Coronary artery (tissue), 2 donors: ENCODE data around the gene NHP2.

Experiments
- DNase-seq: peaks from one replicate; pipeline ENCODE4 v3.0.0-alpha.2; 2017; ENCODE audit warnings: low spot score
- H3K27ac ChIP-seq, 2 donors: fragments of 200-600 bp; sonication (generic); one replicate each; pipeline ENCODE4 v1.5.1; 2016 to 2019
- H3K4me3 ChIP-seq: fragments of 200-600 bp; sonication (generic); 2 replicates; pipeline ENCODE4 v1.5.1; 2016; ENCODE audit warnings: mild to moderate bottlenecking, moderate library complexity
- TF ChIP-seq, protein P1 (sequence below): fragments of 200-600 bp; sonication (generic); IDR thresholded peaks from one replicate; pipeline ENCODE4 v1.5.1; 2019; ENCODE audit warnings: antibody characterized with exemption

Gene NHP2

GRCh38 chr5:178196986-178197385, 43.3 kb upstream of the NHP2 start:
- DNase-seq, result peak; percentile 43
- no peak overlapping the region for H3K4me3 ChIP-seq
- H3K27ac ChIP-seq, result no peak overlapping the region
- TF ChIP-seq, protein P1, sequence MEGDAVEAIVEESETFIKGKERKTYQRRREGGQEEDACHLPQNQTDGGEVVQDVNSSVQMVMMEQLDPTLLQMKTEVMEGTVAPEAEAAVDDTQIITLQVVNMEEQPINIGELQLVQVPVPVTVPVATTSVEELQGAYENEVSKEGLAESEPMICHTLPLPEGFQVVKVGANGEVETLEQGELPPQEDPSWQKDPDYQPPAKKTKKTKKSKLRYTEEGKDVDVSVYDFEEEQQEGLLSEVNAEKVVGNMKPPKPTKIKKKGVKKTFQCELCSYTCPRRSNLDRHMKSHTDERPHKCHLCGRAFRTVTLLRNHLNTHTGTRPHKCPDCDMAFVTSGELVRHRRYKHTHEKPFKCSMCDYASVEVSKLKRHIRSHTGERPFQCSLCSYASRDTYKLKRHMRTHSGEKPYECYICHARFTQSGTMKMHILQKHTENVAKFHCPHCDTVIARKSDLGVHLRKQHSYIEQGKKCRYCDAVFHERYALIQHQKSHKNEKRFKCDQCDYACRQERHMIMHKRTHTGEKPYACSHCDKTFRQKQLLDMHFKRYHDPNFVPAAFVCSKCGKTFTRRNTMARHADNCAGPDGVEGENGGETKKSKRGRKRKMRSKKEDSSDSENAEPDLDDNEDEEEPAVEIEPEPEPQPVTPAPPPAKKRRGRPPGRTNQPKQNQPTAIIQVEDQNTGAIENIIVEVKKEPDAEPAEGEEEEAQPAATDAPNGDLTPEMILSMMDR, result no peak

DNA sequence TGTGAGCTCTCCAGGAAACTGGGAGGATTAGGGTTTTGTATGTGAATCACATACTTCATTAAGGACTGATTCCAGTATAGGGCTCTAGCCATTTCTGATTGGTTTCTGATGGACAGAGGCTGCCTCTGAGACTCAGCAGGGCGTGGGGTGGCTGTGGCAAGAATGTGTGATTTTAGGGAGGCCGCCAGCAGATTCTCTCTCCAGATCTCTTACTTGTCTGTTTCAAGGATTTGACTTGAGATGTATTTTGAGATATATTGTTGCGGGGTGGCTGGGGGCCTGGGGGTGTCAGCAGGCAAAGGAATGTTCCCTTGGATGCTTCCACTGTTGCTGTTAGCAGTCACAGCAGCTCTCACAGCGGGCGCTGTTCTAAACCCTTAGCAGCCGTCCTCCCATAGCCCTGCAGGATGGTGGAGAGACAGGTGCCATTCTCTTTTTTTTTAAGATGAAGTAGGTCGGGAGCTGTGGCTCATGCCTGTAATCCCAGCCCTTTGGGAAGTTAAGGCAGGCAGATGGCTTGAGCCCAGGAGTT, 42.7 kb upstream of the NHP2 start:
- DNase-seq, result peak; percentile 45
- no peak overlapping the region for H3K4me3 ChIP-seq

DNA sequence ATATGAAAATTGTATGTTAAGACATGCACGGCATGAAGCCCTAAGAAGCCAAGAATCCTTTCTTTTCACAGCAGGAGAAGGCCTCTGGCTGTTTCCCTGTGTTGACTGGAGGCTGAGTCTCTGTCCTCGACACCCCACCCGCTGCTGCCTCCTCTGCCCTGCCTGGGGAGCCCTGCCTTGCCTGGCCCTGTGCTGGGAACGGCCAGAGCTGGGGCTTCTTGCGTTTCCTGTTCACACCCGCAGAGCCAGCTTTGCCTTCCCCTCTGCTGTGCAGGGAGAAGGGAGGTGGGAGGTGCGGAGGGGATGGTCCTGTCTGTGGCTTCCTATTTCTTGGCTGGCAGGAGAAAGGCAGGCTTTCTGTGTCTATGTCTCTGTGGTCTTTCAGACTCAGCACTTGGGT, 40.3 kb upstream of the NHP2 start:
- no peak for DNase-seq
- Histone ChIP-seq H3K4me3 (no peak overlapping the region), H3K27ac (no peak overlapping the region)

More for the DNA sequence above, 42.7 kb upstream of the NHP2 start:
- H3K27ac ChIP-seq, result no peak overlapping the region
- TF ChIP-seq, protein P1, result no peak

GRCh38 chr5:178193251-178193809, 39.6 kb upstream of the NHP2 start:
- Histone ChIP-seq H3K27ac (no peak overlapping the region), H3K4me3 (no peak overlapping the region)
- TF ChIP-seq, protein P1, result no peak
- DNase-seq, result no peak

More for the DNA sequence above, 40.3 kb upstream of the NHP2 start:
- TF ChIP-seq, protein P1, result no peak

GRCh38 chr5:178192787-178193186, 39.1 kb upstream of the NHP2 start:
- no peak for DNase-seq
- TF ChIP-seq, protein P1, result no peak

DNA sequence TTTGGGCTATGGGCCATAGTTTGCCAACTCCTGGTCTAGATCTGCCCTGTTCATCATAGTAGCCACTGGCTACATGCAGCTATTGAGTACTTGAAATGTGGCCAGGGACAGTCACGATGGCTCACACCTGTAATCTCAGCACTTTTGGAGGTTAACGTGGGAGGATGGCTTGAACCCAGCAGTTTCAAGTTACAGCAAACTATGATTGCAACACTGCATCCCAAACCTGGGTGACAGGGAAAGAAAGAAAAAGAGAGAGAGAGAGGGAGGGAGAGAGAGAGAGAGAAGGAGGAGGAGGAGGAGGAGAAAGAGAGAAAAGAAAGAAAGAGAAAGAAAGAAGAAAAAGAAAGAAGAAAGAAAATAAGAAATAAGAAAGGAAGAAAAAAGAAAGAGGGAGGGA, 38.6 kb upstream of the NHP2 start:
- no peak overlapping the region for H3K4me3 ChIP-seq
- TF ChIP-seq, protein P1, result no peak
- no peak overlapping the region for H3K27ac ChIP-seq
- no peak for DNase-seq

More at GRCh38 chr5:178192787-178193186, 39.1 kb upstream of the NHP2 start:
- H3K4me3 ChIP-seq, result no peak overlapping the region
- no peak overlapping the region for H3K27ac ChIP-seq

DNA sequence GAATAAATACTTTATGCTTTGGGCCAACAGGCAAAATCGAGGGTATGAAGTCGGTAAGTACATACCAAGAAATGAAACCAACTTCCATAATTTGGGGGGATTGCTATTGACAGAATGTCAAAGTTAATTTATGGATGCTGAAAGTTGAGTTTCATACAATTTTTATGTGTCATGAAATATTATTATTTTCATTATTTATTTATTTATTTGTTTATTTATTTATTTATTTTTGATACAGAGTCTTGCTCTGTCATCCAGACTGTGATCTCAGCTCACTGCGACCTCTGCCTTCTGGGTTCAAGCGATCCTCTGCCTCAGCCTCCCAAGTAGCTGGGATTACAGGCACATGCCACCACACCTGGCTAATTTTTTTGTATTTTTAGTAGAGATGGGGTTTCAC, 38.0 kb upstream of the NHP2 start:
- H3K27ac ChIP-seq, result no peak overlapping the region
- H3K4me3 ChIP-seq, result no peak overlapping the region
- TF ChIP-seq, protein P1, result no peak
- no peak for DNase-seq
